Measurements from ENCODE around the gene ZBTB20. TPM values are rescaled to one million over a fixed set of nuclear protein-coding genes. Genes with fewer than 3 reads are reported as not detected.

The ZBTB20 gene
- total and polyA plus RNA-seq, 2 donors (not counting 1 experiment from before 2014, with no cell fraction given), result 4.0 to 22.5 TPM

GRCh38 chr3:114502204-114502603, 644.9 kb downstream of the ZBTB20 start:
- Histone ChIP-seq H3K4me3 (replicated peaks in 1 of 4; ENCODE audit: control extremely low read depth in 1 of 4, insufficient read depth in 1 of 4, low read depth in 3 of 4, low read length in 4 of 4) (no peak overlapping the region), H3K4me1 (ENCODE audit: control insufficient read depth, extremely low read depth, insufficient read depth, low read length) (peaks cover 11% of the 10 kb centered on the region), H3K9ac (ENCODE audit: insufficient read depth, low read length) (no peak overlapping the region), H3K4me2 (ENCODE audit: extremely low read depth, insufficient read depth, low read length) (no peak overlapping the region), H4K20me1 (ENCODE audit: control insufficient read depth, extremely low read depth, insufficient read depth, low read length) (no peaks in the 10 kb centered on the region), H3K27ac (ENCODE audit: insufficient read depth, low read length) (no peak overlapping the region), H3K36me3 (ENCODE audit: control insufficient read depth, insufficient read depth, low read length) (no peaks in the 10 kb centered on the region), H3K79me2 (ENCODE audit: control insufficient read depth, insufficient read depth, low read length) (no peaks in the 10 kb centered on the region), H3K27me3 (ENCODE audit: control insufficient read depth, insufficient read depth, low read length) (no peaks in the 10 kb centered on the region), H3K9me3 (ENCODE audit: control insufficient read depth, insufficient read depth, low read depth, low read length) (no peaks in the 10 kb centered on the region), H2AFZ (ENCODE audit: low read length) (no peak overlapping the region)
- no peak for DNase-seq (ENCODE audit: low read depth in 2 of 2)
- TF ChIP-seq EZH2 (IDR thresholded peaks at IDR 0.05; ENCODE audit: low read length, missing control alignments), result no peak
- TF ChIP-seq CTCF (conservative IDR thresholded peaks at IDR 0.05 in 1 of 2, IDR thresholded peaks at IDR 0.05 in 1 of 2; ENCODE audit: low read depth in 1 of 2, low read length in 2 of 2), result no peak

GRCh38 chr3:114499976-114500375, 647.1 kb downstream of the ZBTB20 start:
- Histone ChIP-seq H3K27ac (ENCODE audit: insufficient read depth, low read length) (no peak overlapping the region), H3K79me2 (ENCODE audit: control insufficient read depth, insufficient read depth, low read length) (no peaks in the 10 kb centered on the region), H3K9me3 (ENCODE audit: control insufficient read depth, insufficient read depth, low read depth, low read length) (no peaks in the 10 kb centered on the region), H3K4me1 (ENCODE audit: control insufficient read depth, extremely low read depth, insufficient read depth, low read length) (peaks cover 7% of the 10 kb centered on the region), H3K27me3 (ENCODE audit: control insufficient read depth, insufficient read depth, low read length) (no peaks in the 10 kb centered on the region), H3K4me3 (replicated peaks in 1 of 4; ENCODE audit: control extremely low read depth in 1 of 4, insufficient read depth in 1 of 4, low read depth in 3 of 4, low read length in 4 of 4) (no peak overlapping the region), H3K9ac (ENCODE audit: insufficient read depth, low read length) (no peak overlapping the region), H3K4me2 (ENCODE audit: extremely low read depth, insufficient read depth, low read length) (no peak overlapping the region), H4K20me1 (ENCODE audit: control insufficient read depth, extremely low read depth, insufficient read depth, low read length) (no peaks in the 10 kb centered on the region), H2AFZ (ENCODE audit: low read length) (no peak overlapping the region), H3K36me3 (ENCODE audit: control insufficient read depth, insufficient read depth, low read length) (no peaks in the 10 kb centered on the region)
- peak; percentile 38 to 81 for DNase-seq (ENCODE audit: low read depth in 2 of 2)
- TF ChIP-seq EZH2 (IDR thresholded peaks at IDR 0.05; ENCODE audit: low read length, missing control alignments), result no peak
- no peak for TF ChIP-seq CTCF (conservative IDR thresholded peaks at IDR 0.05 in 1 of 2, IDR thresholded peaks at IDR 0.05 in 1 of 2; ENCODE audit: low read depth in 1 of 2, low read length in 2 of 2)

DNA sequence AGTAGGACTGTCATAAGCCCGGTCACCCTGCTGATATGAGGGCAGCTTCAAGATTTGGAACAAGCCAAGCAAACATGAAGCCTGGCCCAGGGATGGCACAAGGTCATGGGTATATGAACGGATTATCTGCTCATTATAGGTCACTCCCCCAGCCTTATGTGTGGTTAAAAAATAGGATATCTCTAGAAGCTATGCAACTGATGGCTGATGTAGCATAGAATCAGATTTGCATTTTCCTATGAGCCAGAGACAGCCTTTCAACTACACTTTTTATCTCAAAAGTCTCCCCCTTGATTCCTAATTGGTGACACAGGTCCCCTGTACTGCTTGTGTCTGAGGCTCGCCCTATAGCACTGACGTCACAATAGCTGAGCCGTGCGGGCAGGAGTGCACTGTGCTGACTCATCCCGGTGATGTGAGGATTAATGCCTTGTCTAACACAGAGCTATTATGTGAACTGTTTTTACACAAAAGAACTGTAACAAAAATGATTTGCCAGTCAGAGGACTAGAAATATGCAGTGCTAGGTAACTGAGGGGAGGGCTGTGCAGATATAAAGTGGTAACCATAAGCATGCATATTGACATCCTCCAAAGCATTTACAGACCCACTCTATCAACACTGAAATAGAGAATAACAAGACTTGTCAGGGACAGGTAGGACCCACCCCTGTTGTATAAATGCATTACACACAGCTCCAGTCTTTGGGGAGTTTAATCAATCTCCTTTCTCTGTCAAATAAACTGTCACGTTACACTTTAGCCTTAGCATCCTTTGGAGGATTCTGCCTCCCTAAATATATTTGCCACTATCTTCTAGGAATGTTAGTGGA, 648.3 kb downstream of the ZBTB20 start:
- DNase-seq (ENCODE audit: low read depth in 2 of 2), result peak; percentile 66 to 95
- H3K4me1 ChIP-seq (ENCODE audit: control insufficient read depth, extremely low read depth, insufficient read depth, low read length), result peaks cover 3% of the 10 kb centered on the region
- TF ChIP-seq EZH2 (IDR thresholded peaks at IDR 0.05; ENCODE audit: low read length, missing control alignments) (no peak), CTCF (conservative IDR thresholded peaks at IDR 0.05 in 1 of 2, IDR thresholded peaks at IDR 0.05 in 1 of 2; ENCODE audit: low read depth in 1 of 2, low read length in 2 of 2) (no peak)
- H3K4me3 ChIP-seq (replicated peaks in 1 of 4; ENCODE audit: control extremely low read depth in 1 of 4, insufficient read depth in 1 of 4, low read depth in 3 of 4, low read length in 4 of 4), result no peak overlapping the region
- no peaks in the 10 kb centered on the region for H3K9me3 ChIP-seq (ENCODE audit: control insufficient read depth, insufficient read depth, low read depth, low read length)
- no peak overlapping the region for H3K27ac ChIP-seq (ENCODE audit: insufficient read depth, low read length)
- no peaks in the 10 kb centered on the region for H3K27me3 ChIP-seq (ENCODE audit: control insufficient read depth, insufficient read depth, low read length)
- H3K4me2 ChIP-seq (ENCODE audit: extremely low read depth, insufficient read depth, low read length), result no peak overlapping the region
- H4K20me1 ChIP-seq (ENCODE audit: control insufficient read depth, extremely low read depth, insufficient read depth, low read length), result no peaks in the 10 kb centered on the region
- no peaks in the 10 kb centered on the region for H3K36me3 ChIP-seq (ENCODE audit: control insufficient read depth, insufficient read depth, low read length)
- H3K9ac ChIP-seq (ENCODE audit: insufficient read depth, low read length), result no peak overlapping the region
- H3K79me2 ChIP-seq (ENCODE audit: control insufficient read depth, insufficient read depth, low read length), result no peaks in the 10 kb centered on the region
- no peak overlapping the region for H2AFZ ChIP-seq (ENCODE audit: low read length)
